GM23338 (cell line): ENCODE measurements around the gene RPLP1.

Experiments used
- CREB1 ChIP-seq: fragments of 250-450 bp; sonication (Bioruptor Pico); IDR thresholded peaks from 2 replicates; pipeline ENCODE4 v1.5.0; 2020; ENCODE audit warnings: low read depth, mild to moderate bottlenecking, moderate library complexity
- EZH2 ChIP-seq: fragments of 200-600 bp; sonication (generic); IDR thresholded peaks from one replicate; pipeline ENCODE4 v1.8.0; 2017; ENCODE audit warnings: antibody characterized with exemption, mild to moderate bottlenecking, low read depth; ENCODE audit not compliant: unreplicated experiment
- EZH2phosphoT487 ChIP-seq: fragments of 200-600 bp; sonication (generic); IDR thresholded peaks from one replicate; pipeline ENCODE4 v1.8.1; 2018; ENCODE audit warnings: antibody characterized with exemption; ENCODE audit not compliant: unreplicated experiment
- JUNB ChIP-seq: IDR thresholded peaks from one replicate; pipeline ENCODE4 v1.6.1; 2016; ENCODE audit warnings: antibody characterized with exemption; ENCODE audit not compliant: unreplicated experiment
- NANOG ChIP-seq: IDR thresholded peaks from 2 replicates; pipeline ENCODE4 v1.6.1; 2016; ENCODE audit warnings: antibody characterized with exemption, borderline replicate concordance
- POLR2AphosphoS5 ChIP-seq: IDR thresholded peaks from 2 replicates; pipeline ENCODE4 v1.6.1; 2016; ENCODE audit warnings: antibody characterized with exemption, low read depth
- STAT1 ChIP-seq: IDR thresholded peaks from one replicate; pipeline ENCODE4 v1.6.1; 2016; ENCODE audit warnings: antibody characterized with exemption; ENCODE audit not compliant: unreplicated experiment
- ZNF331 ChIP-seq: fragments of 250-450 bp; sonication (Bioruptor Pico); IDR thresholded peaks from 2 replicates; pipeline ENCODE4 v1.5.0; 2020; ENCODE audit warnings: low read depth, mild to moderate bottlenecking, moderate library complexity
- TF ChIP-seq, protein P1 (sequence below), 2 experiments: fragments of 200-600 bp in 1 of 2; sonication (generic) in 1 of 2; conservative IDR thresholded peaks; 2 replicates each; pipeline versions ENCODE4 v1.5.1 to v1.6.1; 2016 to 2017; ENCODE audit warnings: antibody characterized with exemption in 2 of 2, low read depth in 2 of 2, mild to moderate bottlenecking in 2 of 2, moderate library complexity in 1 of 2
- TF ChIP-seq, protein P2 (sequence below): IDR thresholded peaks from one replicate; pipeline ENCODE4 v1.6.1; 2018; ENCODE audit warnings: antibody characterized with exemption; ENCODE audit not compliant: unreplicated experiment
- TF ChIP-seq, protein P3 (sequence below): fragments of 250-450 bp; sonication (Bioruptor Pico); IDR thresholded peaks from 2 replicates; pipeline ENCODE4 v1.5.0; 2020; ENCODE audit warnings: mild to moderate bottlenecking, moderate library complexity
- TF ChIP-seq, protein P4 (sequence below): IDR thresholded peaks from 2 replicates; pipeline ENCODE4 v1.6.1; 2016; ENCODE audit warnings: antibody characterized with exemption

DNA sequence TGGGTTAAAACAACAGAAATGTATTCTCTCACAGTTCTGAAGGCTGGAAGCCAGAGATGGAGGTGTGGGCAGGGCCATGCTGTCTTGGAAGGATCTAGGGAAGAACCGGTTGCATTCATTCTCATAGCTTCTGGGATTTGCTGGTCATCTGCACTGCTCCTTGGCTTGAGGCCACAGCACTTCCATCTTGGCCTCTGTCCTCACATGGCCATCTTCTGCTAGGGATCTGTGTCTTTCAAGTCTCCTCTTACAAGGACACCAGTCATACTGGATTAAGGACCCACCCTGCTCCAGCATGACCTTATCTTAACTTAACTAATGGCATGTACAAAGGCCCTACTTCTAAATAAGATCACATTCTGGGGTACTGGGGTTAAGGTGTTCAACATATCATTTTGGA, 47.7 kb downstream of the RPLP1 start:
- TF ChIP-seq, protein P1, sequence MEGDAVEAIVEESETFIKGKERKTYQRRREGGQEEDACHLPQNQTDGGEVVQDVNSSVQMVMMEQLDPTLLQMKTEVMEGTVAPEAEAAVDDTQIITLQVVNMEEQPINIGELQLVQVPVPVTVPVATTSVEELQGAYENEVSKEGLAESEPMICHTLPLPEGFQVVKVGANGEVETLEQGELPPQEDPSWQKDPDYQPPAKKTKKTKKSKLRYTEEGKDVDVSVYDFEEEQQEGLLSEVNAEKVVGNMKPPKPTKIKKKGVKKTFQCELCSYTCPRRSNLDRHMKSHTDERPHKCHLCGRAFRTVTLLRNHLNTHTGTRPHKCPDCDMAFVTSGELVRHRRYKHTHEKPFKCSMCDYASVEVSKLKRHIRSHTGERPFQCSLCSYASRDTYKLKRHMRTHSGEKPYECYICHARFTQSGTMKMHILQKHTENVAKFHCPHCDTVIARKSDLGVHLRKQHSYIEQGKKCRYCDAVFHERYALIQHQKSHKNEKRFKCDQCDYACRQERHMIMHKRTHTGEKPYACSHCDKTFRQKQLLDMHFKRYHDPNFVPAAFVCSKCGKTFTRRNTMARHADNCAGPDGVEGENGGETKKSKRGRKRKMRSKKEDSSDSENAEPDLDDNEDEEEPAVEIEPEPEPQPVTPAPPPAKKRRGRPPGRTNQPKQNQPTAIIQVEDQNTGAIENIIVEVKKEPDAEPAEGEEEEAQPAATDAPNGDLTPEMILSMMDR (conservative IDR thresholded peaks at IDR 0.05; ENCODE audit: low read depth in 2 of 2): no peak
- TF ChIP-seq POLR2AphosphoS5: no peak
- TF ChIP-seq, protein P2, sequence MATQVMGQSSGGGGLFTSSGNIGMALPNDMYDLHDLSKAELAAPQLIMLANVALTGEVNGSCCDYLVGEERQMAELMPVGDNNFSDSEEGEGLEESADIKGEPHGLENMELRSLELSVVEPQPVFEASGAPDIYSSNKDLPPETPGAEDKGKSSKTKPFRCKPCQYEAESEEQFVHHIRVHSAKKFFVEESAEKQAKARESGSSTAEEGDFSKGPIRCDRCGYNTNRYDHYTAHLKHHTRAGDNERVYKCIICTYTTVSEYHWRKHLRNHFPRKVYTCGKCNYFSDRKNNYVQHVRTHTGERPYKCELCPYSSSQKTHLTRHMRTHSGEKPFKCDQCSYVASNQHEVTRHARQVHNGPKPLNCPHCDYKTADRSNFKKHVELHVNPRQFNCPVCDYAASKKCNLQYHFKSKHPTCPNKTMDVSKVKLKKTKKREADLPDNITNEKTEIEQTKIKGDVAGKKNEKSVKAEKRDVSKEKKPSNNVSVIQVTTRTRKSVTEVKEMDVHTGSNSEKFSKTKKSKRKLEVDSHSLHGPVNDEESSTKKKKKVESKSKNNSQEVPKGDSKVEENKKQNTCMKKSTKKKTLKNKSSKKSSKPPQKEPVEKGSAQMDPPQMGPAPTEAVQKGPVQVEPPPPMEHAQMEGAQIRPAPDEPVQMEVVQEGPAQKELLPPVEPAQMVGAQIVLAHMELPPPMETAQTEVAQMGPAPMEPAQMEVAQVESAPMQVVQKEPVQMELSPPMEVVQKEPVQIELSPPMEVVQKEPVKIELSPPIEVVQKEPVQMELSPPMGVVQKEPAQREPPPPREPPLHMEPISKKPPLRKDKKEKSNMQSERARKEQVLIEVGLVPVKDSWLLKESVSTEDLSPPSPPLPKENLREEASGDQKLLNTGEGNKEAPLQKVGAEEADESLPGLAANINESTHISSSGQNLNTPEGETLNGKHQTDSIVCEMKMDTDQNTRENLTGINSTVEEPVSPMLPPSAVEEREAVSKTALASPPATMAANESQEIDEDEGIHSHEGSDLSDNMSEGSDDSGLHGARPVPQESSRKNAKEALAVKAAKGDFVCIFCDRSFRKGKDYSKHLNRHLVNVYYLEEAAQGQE: no peak
- TF ChIP-seq CREB1 (CRISPR knock-in tag): no peak
- TF ChIP-seq EZH2phosphoT487: no peak
- TF ChIP-seq JUNB: no peak
- TF ChIP-seq EZH2: no peak
- TF ChIP-seq, protein P3, sequence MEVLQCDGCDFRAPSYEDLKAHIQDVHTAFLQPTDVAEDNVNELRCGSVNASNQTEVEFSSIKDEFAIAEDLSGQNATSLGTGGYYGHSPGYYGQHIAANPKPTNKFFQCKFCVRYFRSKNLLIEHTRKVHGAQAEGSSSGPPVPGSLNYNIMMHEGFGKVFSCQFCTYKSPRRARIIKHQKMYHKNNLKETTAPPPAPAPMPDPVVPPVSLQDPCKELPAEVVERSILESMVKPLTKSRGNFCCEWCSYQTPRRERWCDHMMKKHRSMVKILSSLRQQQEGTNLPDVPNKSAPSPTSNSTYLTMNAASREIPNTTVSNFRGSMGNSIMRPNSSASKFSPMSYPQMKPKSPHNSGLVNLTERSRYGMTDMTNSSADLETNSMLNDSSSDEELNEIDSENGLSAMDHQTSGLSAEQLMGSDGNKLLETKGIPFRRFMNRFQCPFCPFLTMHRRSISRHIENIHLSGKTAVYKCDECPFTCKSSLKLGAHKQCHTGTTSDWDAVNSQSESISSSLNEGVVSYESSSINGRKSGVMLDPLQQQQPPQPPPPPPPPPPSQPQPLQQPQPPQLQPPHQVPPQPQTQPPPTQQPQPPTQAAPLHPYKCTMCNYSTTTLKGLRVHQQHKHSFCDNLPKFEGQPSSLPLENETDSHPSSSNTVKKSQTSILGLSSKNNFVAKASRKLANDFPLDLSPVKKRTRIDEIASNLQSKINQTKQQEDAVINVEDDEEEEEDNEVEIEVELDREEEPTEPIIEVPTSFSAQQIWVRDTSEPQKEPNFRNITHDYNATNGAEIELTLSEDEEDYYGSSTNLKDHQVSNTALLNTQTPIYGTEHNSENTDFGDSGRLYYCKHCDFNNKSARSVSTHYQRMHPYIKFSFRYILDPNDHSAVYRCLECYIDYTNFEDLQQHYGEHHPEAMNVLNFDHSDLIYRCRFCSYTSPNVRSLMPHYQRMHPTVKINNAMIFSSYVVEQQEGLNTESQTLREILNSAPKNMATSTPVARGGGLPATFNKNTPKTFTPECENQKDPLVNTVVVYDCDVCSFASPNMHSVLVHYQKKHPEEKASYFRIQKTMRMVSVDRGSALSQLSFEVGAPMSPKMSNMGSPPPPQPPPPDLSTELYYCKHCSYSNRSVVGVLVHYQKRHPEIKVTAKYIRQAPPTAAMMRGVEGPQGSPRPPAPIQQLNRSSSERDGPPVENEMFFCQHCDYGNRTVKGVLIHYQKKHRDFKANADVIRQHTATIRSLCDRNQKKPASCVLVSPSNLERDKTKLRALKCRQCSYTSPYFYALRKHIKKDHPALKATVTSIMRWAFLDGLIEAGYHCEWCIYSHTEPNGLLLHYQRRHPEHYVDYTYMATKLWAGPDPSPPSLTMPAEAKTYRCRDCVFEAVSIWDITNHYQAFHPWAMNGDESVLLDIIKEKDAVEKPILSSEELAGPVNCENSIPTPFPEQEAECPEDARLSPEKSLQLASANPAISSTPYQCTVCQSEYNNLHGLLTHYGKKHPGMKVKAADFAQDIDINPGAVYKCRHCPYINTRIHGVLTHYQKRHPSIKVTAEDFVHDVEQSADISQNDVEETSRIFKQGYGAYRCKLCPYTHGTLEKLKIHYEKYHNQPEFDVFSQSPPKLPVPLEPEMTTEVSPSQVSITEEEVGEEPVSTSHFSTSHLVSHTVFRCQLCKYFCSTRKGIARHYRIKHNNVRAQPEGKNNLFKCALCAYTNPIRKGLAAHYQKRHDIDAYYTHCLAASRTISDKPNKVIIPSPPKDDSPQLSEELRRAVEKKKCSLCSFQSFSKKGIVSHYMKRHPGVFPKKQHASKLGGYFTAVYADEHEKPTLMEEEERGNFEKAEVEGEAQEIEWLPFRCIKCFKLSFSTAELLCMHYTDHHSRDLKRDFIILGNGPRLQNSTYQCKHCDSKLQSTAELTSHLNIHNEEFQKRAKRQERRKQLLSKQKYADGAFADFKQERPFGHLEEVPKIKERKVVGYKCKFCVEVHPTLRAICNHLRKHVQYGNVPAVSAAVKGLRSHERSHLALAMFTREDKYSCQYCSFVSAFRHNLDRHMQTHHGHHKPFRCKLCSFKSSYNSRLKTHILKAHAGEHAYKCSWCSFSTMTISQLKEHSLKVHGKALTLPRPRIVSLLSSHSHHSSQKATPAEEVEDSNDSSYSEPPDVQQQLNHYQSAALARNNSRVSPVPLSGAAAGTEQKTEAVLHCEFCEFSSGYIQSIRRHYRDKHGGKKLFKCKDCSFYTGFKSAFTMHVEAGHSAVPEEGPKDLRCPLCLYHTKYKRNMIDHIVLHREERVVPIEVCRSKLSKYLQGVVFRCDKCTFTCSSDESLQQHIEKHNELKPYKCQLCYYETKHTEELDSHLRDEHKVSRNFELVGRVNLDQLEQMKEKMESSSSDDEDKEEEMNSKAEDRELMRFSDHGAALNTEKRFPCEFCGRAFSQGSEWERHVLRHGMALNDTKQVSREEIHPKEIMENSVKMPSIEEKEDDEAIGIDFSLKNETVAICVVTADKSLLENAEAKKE (CRISPR knock-in tag): no peak
- TF ChIP-seq, protein P4, sequence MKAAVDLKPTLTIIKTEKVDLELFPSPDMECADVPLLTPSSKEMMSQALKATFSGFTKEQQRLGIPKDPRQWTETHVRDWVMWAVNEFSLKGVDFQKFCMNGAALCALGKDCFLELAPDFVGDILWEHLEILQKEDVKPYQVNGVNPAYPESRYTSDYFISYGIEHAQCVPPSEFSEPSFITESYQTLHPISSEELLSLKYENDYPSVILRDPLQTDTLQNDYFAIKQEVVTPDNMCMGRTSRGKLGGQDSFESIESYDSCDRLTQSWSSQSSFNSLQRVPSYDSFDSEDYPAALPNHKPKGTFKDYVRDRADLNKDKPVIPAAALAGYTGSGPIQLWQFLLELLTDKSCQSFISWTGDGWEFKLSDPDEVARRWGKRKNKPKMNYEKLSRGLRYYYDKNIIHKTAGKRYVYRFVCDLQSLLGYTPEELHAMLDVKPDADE: no peak
- no peak for TF ChIP-seq STAT1
- TF ChIP-seq ZNF331: no peak
- TF ChIP-seq NANOG: no peak
